HEK293 (cell line): Measurements from ENCODE around the gene GRK2.

ENCODE experiments used
- CTCF ChIA-PET: fragments of 350-600 bp; formaldehyde crosslinking; extraction: SDS; loops from one replicate; lab custom pipeline; 2021; ENCODE audit warnings: antibody characterized with exemption; lab: Yijun Ruan, JAX
- POLR2A ChIA-PET: fragments of 300-600 bp; formaldehyde crosslinking; extraction: SDS; loops from one replicate; lab custom pipeline; 2020; ENCODE audit warnings: antibody characterized with exemption, inconsistent platforms; lab: Yijun Ruan, JAX
- H3K27ac ChIP-seq: fragments of 200-500 bp; sonication (Bioruptor generic); 2 replicates; pipeline ENCODE4 v1.5.1; 2014; ENCODE audit warnings: low read depth, low read length, control low read depth, inconsistent platforms; ENCODE audit errors: extremely low read depth
- H3K36me3 ChIP-seq, 2 experiments: fragments of 200-500 bp in 1 of 2; sonication (Bioruptor generic) in 1 of 2; 1 replicate in 1 of 2; 2 replicates in 1 of 2; pipeline ENCODE4 v1.5.1; 2014 to 2017; ENCODE audit warnings: inconsistent platforms in 2 of 2, low read length in 2 of 2; ENCODE audit not compliant: control insufficient read depth in 2 of 2, insufficient read depth in 1 of 2
- H3K4me1 ChIP-seq: fragments of 200-500 bp; sonication (Bioruptor generic); 2 replicates; pipeline ENCODE4 v1.5.1; 2014; ENCODE audit warnings: mild to moderate bottlenecking, low read length, inconsistent platforms; ENCODE audit not compliant: control insufficient read depth, insufficient read depth
- H3K4me3 ChIP-seq: 2 replicates; pipeline ENCODE4 v1.5.1; 2011; ENCODE audit warnings: low read depth, mild to moderate bottlenecking, control low read depth, low read length, moderate library complexity
- H3K9me3 ChIP-seq: fragments of 200-500 bp; sonication (Bioruptor generic); 2 replicates; pipeline ENCODE4 v1.5.1; 2014; ENCODE audit warnings: low read depth, low read length, inconsistent platforms; ENCODE audit not compliant: control insufficient read depth, insufficient read depth
- EGR2 ChIP-seq: fragments of 450-650 bp; formaldehyde crosslinking; IDR thresholded peaks from 2 replicates; pipeline ENCODE4 v1.5.1; 2016; ENCODE audit warnings: low read depth, missing biosample characterization, missing genetic modification characterization
- GLIS1 ChIP-seq: fragments of 450-650 bp; formaldehyde crosslinking; IDR thresholded peaks from 2 replicates; pipeline ENCODE4 v1.5.1; 2016; ENCODE audit warnings: missing biosample characterization, missing genetic modification characterization
- IKZF3 ChIP-seq: fragments of 450-650 bp; IDR thresholded peaks from 2 replicates; pipeline ENCODE4 v1.5.0; 2018; ENCODE audit warnings: missing biosample characterization, mild to moderate bottlenecking, missing genetic modification characterization, moderate library complexity
- KLF7 ChIP-seq: fragments of 450-650 bp; formaldehyde crosslinking; IDR thresholded peaks from 2 replicates; pipeline ENCODE4 v1.5.1; 2016; ENCODE audit warnings: missing biosample characterization, missing genetic modification characterization, borderline replicate concordance
- SP2 ChIP-seq: fragments of 450-650 bp; formaldehyde crosslinking; IDR thresholded peaks from 2 replicates; pipeline ENCODE4 v1.5.1; 2016; ENCODE audit warnings: missing biosample characterization, missing genetic modification characterization
- ZBTB10 ChIP-seq: fragments of 450-650 bp; formaldehyde crosslinking; IDR thresholded peaks from 2 replicates; pipeline ENCODE4 v1.5.1; 2016; ENCODE audit warnings: missing biosample characterization, missing genetic modification characterization
- ZEB2 ChIP-seq: fragments of 450-650 bp; formaldehyde crosslinking; IDR thresholded peaks from 2 replicates; pipeline ENCODE4 v1.5.1; 2016; ENCODE audit warnings: missing biosample characterization, missing genetic modification characterization
- ZFHX2 ChIP-seq: fragments of 450-650 bp; formaldehyde crosslinking; conservative IDR thresholded peaks from 2 replicates; pipeline ENCODE4 v1.5.1; 2016; ENCODE audit warnings: missing biosample characterization, missing genetic modification characterization
- ZNF169 ChIP-seq: fragments of 450-650 bp; formaldehyde crosslinking; IDR thresholded peaks from 2 replicates; pipeline ENCODE4 v1.5.1; 2016; ENCODE audit warnings: missing biosample characterization, missing genetic modification characterization
- ZNF175 ChIP-seq: fragments of 450-650 bp; formaldehyde crosslinking; IDR thresholded peaks from 2 replicates; pipeline ENCODE4 v1.5.1; 2016; ENCODE audit warnings: missing biosample characterization, missing genetic modification characterization
- ZNF18 ChIP-seq: fragments of 450-650 bp; formaldehyde crosslinking; IDR thresholded peaks from 2 replicates; pipeline ENCODE4 v1.5.1; 2016; ENCODE audit warnings: missing biosample characterization, missing genetic modification characterization
- ZNF19 ChIP-seq: fragments of 450-650 bp; formaldehyde crosslinking; IDR thresholded peaks from 2 replicates; pipeline ENCODE4; 2016; ENCODE audit warnings: missing biosample characterization, missing genetic modification characterization, low read depth
- ZNF292 ChIP-seq: fragments of 450-650 bp; formaldehyde crosslinking; IDR thresholded peaks from 2 replicates; pipeline ENCODE4 v1.5.1; 2016; ENCODE audit warnings: low read depth, missing biosample characterization, missing genetic modification characterization, borderline replicate concordance
- ZNF37A ChIP-seq: fragments of 450-650 bp; IDR thresholded peaks from 2 replicates; pipeline ENCODE4 v1.5.1; 2018; ENCODE audit warnings: missing biosample characterization, missing genetic modification characterization
- ZNF571 ChIP-seq: fragments of 450-650 bp; formaldehyde crosslinking; IDR thresholded peaks from 2 replicates; pipeline ENCODE4 v1.5.0; 2017; ENCODE audit warnings: missing biosample characterization, missing genetic modification characterization
- ZNF626 ChIP-seq: fragments of 450-650 bp; sonication (Bioruptor Pico); formaldehyde crosslinking; IDR thresholded peaks from 2 replicates; pipeline ENCODE4 v1.5.1; 2018; ENCODE audit warnings: missing biosample characterization, missing genetic modification characterization, inconsistent platforms
- ZNF658 ChIP-seq: fragments of 450-650 bp; formaldehyde crosslinking; IDR thresholded peaks from 2 replicates; pipeline ENCODE4; 2016; ENCODE audit warnings: missing biosample characterization, missing genetic modification characterization
- ZNF692 ChIP-seq: fragments of 450-650 bp; formaldehyde crosslinking; IDR thresholded peaks from 2 replicates; pipeline ENCODE4 v1.5.1; 2016; ENCODE audit warnings: missing biosample characterization, missing genetic modification characterization
- ZNF701 ChIP-seq: fragments of 450-650 bp; formaldehyde crosslinking; IDR thresholded peaks from 2 replicates; pipeline ENCODE4 v1.5.1; 2016; ENCODE audit warnings: missing biosample characterization, missing genetic modification characterization
- ZNF837 ChIP-seq: fragments of 450-650 bp; formaldehyde crosslinking; IDR thresholded peaks from 2 replicates; pipeline ENCODE4 v1.5.1; 2016; ENCODE audit warnings: missing biosample characterization, missing genetic modification characterization
- ZSCAN30 ChIP-seq: fragments of 450-650 bp; IDR thresholded peaks from 2 replicates; pipeline ENCODE4 v1.5.1; 2018; ENCODE audit warnings: missing biosample characterization, mild to moderate bottlenecking, missing genetic modification characterization, moderate library complexity
- TF ChIP-seq, protein P1 (sequence below): fragments of 450-650 bp; formaldehyde crosslinking; IDR thresholded peaks from 2 replicates; pipeline ENCODE4 v1.5.1; 2016; ENCODE audit warnings: missing biosample characterization, missing genetic modification characterization
- TF ChIP-seq, protein P2 (sequence below): fragments of 450-650 bp; formaldehyde crosslinking; IDR thresholded peaks from 2 replicates; pipeline ENCODE4 v1.5.1; 2016; ENCODE audit warnings: missing biosample characterization, missing genetic modification characterization

Gene GRK2

DNA sequence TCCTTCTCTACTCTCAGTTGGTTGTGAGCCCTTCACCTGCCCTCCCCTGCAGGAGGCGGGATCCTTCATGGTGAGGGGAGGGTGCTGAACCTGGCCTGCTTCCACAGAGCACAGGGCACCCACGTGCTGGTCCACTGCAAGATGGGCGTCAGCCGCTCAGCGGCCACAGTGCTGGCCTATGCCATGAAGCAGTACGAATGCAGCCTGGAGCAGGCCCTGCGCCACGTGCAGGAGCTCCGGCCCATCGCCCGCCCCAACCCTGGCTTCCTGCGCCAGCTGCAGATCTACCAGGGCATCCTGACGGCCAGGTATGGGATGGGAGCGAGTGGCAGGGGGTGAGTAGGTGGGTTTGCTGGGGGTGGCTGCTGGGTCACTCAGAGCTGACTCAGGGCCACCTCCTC is 43.4 kb downstream of the GRK2 start:
- H3K36me3 ChIP-seq: peaks cover 0 to 46% of the 10 kb centered on the region in 2 experiments; a peak in 1 of 3 replicates
- ChIA-PET CTCF (no interaction called here), POLR2A (no interaction called here)
- H3K9me3 ChIP-seq: no peaks in the 10 kb centered on the region
- H3K4me3 ChIP-seq: no peak overlapping the region
- no peak overlapping the region for H3K27ac ChIP-seq
- TF ChIP-seq ZSCAN30 (tag by site-specific recombination) (no peak), ZNF626 (no peak), ZNF837 (tag by site-specific recombination) (no peak), ZNF19 (no peak), ZFHX2 (tag by site-specific recombination) (peak; percentile 35), ZNF169 (tag by site-specific recombination) (no peak), ZNF292 (tag by site-specific recombination) (no peak), SP2 (tag by site-specific recombination) (peak; percentile 26; the same call in 1 of the 2 replicates), ZBTB10 (tag by site-specific recombination) (no peak), EGR2 (tag by site-specific recombination) (peak; percentile 46), ZEB2 (tag by site-specific recombination) (no peak)
- TF ChIP-seq, protein P1, sequence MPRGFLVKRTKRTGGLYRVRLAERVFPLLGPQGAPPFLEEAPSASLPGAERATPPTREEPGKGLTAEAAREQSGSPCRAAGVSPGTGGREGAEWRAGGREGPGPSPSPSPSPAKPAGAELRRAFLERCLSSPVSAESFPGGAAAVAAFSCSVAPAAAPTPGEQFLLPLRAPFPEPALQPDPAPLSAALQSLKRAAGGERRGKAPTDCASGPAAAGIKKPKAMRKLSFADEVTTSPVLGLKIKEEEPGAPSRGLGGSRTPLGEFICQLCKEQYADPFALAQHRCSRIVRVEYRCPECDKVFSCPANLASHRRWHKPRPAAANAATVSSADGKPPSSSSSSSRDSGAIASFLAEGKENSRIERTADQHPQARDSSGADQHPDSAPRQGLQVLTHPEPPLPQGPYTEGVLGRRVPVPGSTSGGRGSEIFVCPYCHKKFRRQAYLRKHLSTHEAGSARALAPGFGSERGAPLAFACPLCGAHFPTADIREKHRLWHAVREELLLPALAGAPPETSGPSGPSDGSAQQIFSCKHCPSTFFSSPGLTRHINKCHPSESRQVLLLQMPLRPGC (tag by site-specific recombination): no peak
- H3K4me1 ChIP-seq: no peaks in the 10 kb centered on the region

GRCh38 chr11:67310246-67311050 is 44.2 kb downstream of the GRK2 start:
- Histone ChIP-seq H3K9me3 (no peaks in the 10 kb centered on the region), H3K27ac (no peak overlapping the region), H3K4me1 (no peaks in the 10 kb centered on the region), H3K4me3 (no peak overlapping the region), H3K36me3 (peaks cover 0 to 46% of the 10 kb centered on the region in 2 experiments; a peak in 1 of 3 replicates)
- ChIA-PET POLR2A (no interaction called here), CTCF (interaction anchor here (0.8 to 1.2 kb wide), 2 partner anchors 7 to 44 kb away, joined by 3 read pairs; partner anchors contain the start of gene SSH3)
- TF ChIP-seq, protein P2, sequence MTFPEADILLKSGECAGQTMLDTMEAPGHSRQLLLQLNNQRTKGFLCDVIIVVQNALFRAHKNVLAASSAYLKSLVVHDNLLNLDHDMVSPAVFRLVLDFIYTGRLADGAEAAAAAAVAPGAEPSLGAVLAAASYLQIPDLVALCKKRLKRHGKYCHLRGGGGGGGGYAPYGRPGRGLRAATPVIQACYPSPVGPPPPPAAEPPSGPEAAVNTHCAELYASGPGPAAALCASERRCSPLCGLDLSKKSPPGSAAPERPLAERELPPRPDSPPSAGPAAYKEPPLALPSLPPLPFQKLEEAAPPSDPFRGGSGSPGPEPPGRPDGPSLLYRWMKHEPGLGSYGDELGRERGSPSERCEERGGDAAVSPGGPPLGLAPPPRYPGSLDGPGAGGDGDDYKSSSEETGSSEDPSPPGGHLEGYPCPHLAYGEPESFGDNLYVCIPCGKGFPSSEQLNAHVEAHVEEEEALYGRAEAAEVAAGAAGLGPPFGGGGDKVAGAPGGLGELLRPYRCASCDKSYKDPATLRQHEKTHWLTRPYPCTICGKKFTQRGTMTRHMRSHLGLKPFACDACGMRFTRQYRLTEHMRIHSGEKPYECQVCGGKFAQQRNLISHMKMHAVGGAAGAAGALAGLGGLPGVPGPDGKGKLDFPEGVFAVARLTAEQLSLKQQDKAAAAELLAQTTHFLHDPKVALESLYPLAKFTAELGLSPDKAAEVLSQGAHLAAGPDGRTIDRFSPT (tag by site-specific recombination): no peak
- TF ChIP-seq ZNF18 (tag by site-specific recombination) (no peak), ZNF701 (tag by site-specific recombination) (no peak), ZNF175 (tag by site-specific recombination) (no peak), KLF7 (tag by site-specific recombination) (no peak), ZNF571 (tag by site-specific recombination) (no peak), ZNF692 (tag by site-specific recombination) (no peak), GLIS1 (no peak), ZNF658 (tag by site-specific recombination) (no peak), ZNF37A (tag by site-specific recombination) (no peak), IKZF3 (no peak)
